ENCODE measurements around the gene ZNF548.

The ZNF548 gene

DNA sequence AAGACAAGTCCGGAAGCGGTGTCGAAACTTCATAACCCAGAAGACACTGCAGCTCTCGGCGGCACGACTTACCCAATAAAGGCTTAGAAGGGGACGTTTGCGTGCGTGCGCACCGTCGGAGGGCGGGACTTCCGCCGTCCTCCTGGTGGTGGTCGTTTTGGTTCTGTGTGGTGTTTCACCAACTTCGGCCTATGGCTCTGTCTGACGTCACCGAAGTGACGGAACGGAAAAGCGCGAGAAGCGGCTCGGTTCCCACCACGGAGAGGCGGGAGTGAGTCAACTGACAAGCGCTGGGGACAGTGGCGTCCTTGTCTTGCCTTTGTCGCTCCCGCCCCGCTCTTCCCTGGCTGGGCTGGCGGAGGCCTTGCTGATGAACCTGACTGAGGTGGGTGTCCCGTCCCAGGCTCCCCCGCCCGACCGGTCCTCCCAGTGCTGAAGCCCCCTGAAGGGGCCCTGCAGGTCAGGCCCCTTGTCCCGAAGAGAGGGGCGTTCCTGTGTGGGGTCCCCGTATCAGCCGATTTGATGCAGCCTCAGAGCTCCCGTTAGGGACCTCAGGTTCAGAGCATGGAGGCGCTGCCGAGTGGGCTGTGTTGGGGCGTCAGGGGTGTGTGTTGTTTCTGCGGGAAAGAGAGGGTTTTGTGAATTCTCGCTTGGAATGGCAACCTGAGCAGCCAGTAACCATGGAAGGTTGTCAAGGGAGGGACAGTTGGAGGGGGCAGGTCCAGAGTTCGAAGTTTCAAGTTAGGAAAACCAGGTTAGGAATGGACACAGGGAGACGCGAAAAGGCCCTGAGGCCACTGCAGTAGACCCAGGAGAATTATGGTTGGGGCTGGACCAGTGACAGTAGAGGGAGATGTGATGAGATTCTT is at the start of gene ZNF548:
TSS of gene ZNF548 (plus strand) at position 125 of the 869 bp plus-strand sequence. CDS start at position 371, 246 bp downstream.
- peak within 1 kb of the TSS; percentile 97 for H3K4me3 Mint-ChIP-seq
- peaks cover 47% of the 10 kb centered on the region for H3K36me3 Mint-ChIP-seq (ENCODE audit: low read depth)
- TF ChIP-seq, protein P1, sequence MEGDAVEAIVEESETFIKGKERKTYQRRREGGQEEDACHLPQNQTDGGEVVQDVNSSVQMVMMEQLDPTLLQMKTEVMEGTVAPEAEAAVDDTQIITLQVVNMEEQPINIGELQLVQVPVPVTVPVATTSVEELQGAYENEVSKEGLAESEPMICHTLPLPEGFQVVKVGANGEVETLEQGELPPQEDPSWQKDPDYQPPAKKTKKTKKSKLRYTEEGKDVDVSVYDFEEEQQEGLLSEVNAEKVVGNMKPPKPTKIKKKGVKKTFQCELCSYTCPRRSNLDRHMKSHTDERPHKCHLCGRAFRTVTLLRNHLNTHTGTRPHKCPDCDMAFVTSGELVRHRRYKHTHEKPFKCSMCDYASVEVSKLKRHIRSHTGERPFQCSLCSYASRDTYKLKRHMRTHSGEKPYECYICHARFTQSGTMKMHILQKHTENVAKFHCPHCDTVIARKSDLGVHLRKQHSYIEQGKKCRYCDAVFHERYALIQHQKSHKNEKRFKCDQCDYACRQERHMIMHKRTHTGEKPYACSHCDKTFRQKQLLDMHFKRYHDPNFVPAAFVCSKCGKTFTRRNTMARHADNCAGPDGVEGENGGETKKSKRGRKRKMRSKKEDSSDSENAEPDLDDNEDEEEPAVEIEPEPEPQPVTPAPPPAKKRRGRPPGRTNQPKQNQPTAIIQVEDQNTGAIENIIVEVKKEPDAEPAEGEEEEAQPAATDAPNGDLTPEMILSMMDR (IDR thresholded peaks at IDR 0.05): no peak
- peak; percentile 97 for DNase-seq
- peaks cover 26% of the 10 kb centered on the region for H3K27me3 Mint-ChIP-seq (ENCODE audit: low read depth, poor library complexity)
- H3K4me1 Mint-ChIP-seq: peaks cover 16% of the 10 kb centered on the region
- peaks cover 40% of the 10 kb centered on the region for H3K9me3 Mint-ChIP-seq
- peak within 1 kb of the TSS; percentile 99 for H3K27ac Mint-ChIP-seq

GRCh38 chr19:57342582-57342981 is 47.1 kb upstream of the ZNF548 start:
- no peak overlapping the region for H3K4me3 Mint-ChIP-seq

GRCh38 chr19:57348136-57348535 is 41.5 kb upstream of the ZNF548 start:
- Mint-ChIP-seq H3K27ac (no peak overlapping the region), H3K36me3 (ENCODE audit: low read depth) (peaks cover 15% of the 10 kb centered on the region), H3K4me1 (peaks cover 27% of the 10 kb centered on the region), H3K4me3 (no peak overlapping the region), H3K9me3 (peaks cover 3% of the 10 kb centered on the region), H3K27me3 (ENCODE audit: low read depth, poor library complexity) (peaks cover 56% of the 10 kb centered on the region)
- TF ChIP-seq, protein P1 (IDR thresholded peaks at IDR 0.05): no peak
- DNase-seq: no peak

More at GRCh38 chr19:57342582-57342981, 47.1 kb upstream of the ZNF548 start:
- peaks cover 77% of the 10 kb centered on the region for H3K27me3 Mint-ChIP-seq (ENCODE audit: low read depth, poor library complexity)
- H3K36me3 Mint-ChIP-seq (ENCODE audit: low read depth): no peaks in the 10 kb centered on the region
- DNase-seq: no peak
- TF ChIP-seq, protein P1 (IDR thresholded peaks at IDR 0.05): no peak
- no peaks in the 10 kb centered on the region for H3K4me1 Mint-ChIP-seq
- H3K27ac Mint-ChIP-seq: no peak overlapping the region
- no peaks in the 10 kb centered on the region for H3K9me3 Mint-ChIP-seq

- Mint-ChIP-seq H3K4me3 (peak within 1 kb of the TSS; percentile 99), H3K36me3 (ENCODE audit: low read depth) (peaks cover 32% of the 10 kb centered on the region), H3K27ac (peak within 1 kb of the TSS; percentile 92), H3K27me3 (ENCODE audit: low read depth, poor library complexity) (peaks cover 28% of the 10 kb centered on the region), H3K9me3 (peaks cover 3% of the 10 kb centered on the region), H3K4me1 (peaks cover 32% of the 10 kb centered on the region)
- TF ChIP-seq, protein P1 (IDR thresholded peaks at IDR 0.05): no peak
- DNase-seq: peak; percentile 79
These were observed 38.5 kb upstream of the ZNF548 start, which contains the start of gene ZNF304 for GRCh38 chr19:57350877-57351805. TSS of gene ZNF304 (plus strand) at chr19:57351271. CDS start at chr19:57351665, 394 bp downstream.

DNA sequence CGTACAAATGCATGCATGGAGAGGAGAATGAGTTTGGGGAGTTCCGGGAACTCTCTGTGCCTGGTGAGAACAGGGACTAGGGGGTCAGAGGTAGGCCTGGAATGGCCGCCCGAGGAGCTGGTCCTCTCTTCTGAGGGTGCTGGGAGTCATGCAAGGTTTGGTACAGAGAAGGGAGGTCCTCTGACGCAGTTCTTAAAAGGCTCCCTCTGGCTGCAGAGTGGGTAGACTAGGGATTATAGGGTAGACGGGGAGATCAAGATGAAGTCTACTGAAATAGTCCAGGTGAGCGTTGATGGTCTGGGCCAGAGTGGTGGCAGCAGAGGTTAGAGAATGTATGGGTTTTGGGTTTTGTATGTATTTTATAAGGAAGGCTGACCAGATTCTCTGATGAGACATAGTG is 37.8 kb upstream of the ZNF548 start:
- TF ChIP-seq, protein P1 (IDR thresholded peaks at IDR 0.05): no peak
- Mint-ChIP-seq H3K36me3 (ENCODE audit: low read depth) (peaks cover 39% of the 10 kb centered on the region), H3K27me3 (ENCODE audit: low read depth, poor library complexity) (peaks cover 22% of the 10 kb centered on the region), H3K4me1 (peaks cover 32% of the 10 kb centered on the region), H3K4me3 (peak overlapping the region; percentile 99), H3K27ac (peak overlapping the region; percentile 92), H3K9me3 (peaks cover 3% of the 10 kb centered on the region)
- DNase-seq: no peak
